HG03565 (cell line): ENCODE measurements around the gene HFE.
"Not testable (repeated sequence)": the region's sequence is repeated elsewhere in the genome, so short reads cannot be mapped to it uniquely, and the experiment has no call there.

Experiments
- ATAC-seq: cut with Tn5 transposase; IDR thresholded peaks from one replicate; pipeline ENCODE4 v1.9.1; 2021; ENCODE audit warnings: mild to moderate bottlenecking, moderate library complexity; ENCODE audit not compliant: unreplicated experiment

Gene HFE

DNA sequence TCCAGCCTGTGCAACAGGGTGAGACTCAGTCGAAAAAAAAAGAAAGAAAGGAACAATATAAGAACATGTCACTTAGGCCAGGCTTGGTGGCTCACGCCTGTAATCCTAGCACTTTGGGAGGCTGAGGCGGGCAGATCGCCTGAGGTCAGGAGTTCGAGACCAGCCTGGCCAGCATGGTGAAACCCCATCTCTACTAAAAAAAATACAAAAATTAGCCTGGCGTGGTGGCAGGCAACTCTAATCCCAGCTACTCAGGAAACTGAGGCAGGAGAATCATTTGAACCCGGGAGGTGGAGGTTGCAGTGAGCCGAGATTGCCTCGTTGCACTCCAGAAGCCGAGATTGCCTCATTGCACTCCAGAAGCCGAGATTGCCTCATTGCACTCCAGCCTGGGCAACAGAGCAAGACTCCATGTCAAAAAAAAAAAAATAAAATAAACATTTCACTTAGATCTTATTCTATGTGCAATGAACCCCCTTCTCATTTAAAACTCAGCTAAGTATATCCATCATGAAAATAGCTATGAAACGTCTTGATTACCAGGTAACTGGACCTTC lies 28.7 kb upstream of the HFE start:
- ATAC-seq: not testable (repeated sequence)

DNA sequence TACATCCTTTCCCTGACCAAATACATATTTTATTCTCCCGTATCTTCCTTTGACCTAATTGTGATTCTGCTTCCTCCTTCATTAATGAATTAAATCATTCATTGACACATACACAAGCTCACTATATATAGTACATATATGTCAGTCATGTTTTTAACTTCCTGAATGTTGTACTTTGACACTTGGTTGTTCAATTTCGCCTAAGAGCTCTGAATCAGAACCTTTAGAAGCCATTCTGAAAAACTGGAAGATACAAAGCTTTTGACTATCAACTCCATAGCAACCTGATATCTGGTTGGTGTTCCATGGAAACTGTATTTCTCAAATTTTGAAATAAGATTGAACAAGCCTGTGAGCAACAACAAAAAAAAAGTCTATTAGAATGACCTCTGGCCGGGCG lies 27.3 kb upstream of the HFE start:
- ATAC-seq: no peak

DNA sequence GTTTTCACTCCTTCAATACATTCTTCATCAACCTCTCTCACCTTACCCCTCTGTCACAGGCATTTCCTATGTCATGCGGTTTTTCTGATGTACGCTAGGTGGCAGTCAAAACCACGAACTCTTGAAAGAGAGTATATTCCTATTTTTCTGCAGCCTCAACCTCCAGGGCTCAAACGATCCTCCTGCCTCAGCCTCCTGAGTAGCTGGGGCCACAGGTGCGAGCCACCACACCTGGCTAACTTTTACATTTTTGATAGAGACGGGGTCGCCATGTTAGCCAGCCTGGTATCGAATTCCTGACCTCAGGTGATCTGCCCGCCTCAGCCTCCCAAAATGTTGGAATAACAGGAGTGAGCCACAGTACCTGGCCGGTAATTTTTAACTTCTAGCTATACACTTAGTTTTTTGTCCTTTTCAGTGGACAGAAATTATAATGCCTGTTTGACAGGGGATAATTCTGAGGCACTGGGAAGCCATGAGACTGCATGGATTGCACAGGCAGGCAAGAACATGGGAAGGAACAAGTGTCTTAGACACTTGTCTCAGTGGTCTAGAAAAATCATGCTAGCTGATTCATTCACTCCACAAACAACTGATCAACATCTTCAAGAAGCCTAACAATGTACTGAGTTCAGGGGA lies 22.5 kb upstream of the HFE start:
- ATAC-seq: no peak

DNA sequence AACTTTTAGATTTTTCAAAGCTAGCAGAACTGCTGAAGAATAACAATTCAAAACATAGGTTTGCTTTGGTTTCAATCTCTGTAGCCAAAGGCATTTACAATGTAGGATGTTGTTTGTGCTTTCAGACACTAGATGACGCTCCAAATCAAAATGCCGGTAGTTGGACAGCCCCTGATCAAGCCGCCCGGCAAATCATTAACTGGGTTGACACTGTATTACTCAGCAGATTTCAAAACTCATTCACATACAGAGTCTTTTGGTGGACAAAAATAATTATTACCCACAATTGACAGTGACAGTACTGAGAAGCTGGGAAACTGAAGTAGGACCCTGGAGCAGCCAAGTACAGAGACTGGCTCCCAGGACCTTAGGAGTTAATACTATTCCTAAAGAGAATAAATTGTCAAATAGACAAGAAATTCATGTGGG lies 21.3 kb upstream of the HFE start:
- peak; percentile 61 for ATAC-seq

DNA sequence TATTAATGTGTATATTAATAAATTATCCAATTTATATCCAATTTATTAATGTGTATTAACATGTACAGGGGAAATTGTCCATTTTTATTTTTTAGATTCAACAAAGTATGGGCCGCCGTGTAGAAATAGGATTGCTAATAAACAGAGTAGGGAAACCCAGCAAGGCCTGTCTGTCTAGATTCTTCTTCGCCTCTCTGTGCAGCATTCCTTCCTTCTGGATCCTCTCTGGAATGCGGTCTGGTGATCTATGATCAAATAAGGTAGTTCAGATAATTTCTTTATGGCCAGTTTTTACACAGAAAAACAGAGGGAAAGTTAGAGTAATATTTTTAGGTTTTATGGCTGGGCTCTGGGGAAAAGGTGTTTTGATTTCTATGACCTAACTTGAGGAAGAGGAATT lies 19.9 kb upstream of the HFE start:
- no peak for ATAC-seq

DNA sequence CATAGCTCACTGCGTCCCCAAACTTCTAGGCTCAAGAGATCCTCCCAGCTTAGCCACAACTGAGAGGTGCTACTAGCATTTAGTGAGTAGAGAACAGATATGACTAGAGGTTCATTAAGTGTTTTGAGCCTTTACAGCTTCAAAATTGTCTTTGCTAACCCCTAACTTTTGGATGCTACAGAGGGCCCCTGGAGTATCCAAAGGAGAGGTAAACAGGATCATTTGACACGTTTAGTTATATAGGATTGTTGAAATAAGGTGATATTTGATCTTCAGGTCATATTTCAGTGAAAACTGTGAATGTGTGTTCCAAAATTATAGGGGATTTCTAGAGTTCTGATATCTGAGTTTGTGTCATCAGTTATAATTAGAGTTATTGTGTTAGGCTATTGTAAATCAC lies 19.2 kb upstream of the HFE start:
- ATAC-seq: no peak

DNA sequence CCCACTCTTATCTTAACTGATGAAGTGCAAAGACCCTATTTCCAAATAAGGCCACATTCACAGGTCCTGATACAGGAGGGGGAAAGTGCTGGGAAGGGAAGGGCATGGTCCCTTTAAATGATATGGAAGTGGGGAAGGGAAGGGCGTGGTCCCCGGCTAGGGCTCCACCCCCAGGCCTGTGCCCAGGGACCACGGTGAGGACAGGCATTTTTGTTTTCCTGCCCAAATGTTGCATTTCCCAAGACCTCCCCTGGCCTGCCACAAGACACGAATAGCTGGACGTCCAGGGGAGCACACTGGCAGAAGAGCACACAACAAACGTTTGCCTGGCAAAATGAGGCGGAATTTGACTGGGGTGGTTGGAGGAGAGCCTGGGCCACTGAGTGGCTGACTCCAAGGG lies 16.1 kb upstream of the HFE start:
- no peak for ATAC-seq

DNA sequence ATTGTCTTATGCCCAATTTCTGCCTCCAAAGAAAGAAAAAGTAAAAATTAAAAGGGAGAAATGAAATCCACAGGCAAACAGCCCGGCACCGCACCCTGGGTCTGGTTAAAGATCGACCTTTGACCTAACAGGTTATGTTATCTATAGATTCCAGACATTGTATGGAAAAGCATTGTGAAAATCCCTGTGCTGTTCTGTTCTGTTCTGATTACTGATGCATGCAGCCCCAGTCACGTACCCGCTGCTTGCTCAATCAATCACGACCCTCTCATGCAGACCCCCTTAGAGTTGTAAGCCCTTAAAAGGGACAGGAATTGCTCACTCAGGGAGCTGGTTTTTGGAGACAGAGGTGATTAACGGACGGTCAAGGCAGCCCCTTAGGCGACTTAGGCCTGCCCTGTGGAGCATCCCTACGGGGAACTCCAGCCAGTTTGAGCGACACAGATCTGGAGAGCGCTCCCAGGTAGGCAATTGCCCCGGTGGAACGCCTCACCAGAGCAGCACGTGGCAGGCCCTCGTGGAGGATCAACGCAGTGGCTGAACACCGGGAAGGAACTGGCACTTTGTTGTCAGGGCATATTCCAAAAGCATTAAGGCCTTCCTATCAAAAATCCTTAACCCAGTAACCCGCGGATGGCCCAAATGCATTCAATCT lies 12.0 kb upstream of the HFE start:
- no peak for ATAC-seq

DNA sequence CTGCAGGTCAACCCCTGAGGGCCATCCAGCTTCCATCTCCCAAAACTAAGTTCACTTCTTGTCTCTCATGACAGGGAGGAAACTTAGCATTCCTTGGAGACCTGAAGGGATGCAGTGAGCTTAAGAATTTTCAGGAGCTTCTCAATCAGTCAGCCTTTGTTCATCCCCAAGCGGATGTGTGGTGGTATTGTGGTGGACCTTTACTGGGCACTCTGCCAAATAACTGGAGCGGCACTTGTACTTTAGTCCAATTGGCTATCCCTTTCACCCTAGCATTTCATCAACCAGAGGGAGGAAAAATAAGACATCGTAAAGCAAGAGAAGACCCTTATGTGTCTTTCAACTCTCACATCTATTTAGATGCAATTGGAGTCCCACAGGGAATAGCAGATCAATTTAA lies 9.2 kb upstream of the HFE start:
- not testable (repeated sequence) for ATAC-seq

DNA sequence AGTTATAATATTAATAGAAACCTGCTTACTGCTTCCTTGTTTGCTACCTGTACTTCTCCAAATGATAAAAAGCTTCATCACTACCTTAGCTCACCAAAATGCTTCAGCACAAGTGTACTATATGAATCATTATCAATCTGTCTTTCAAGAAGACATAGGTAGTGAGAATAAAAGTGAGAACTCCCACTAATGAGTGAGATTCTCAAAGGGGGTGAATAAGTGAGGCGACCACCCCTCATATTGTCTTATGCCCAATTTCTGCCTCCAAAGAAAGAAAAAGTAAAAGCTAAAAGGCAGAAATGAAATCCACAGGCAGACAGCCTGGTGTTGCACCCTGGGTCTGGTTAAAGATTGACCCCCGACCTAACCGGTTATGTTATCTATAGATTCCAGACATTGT lies 6.1 kb upstream of the HFE start:
- not testable (repeated sequence) for ATAC-seq

DNA sequence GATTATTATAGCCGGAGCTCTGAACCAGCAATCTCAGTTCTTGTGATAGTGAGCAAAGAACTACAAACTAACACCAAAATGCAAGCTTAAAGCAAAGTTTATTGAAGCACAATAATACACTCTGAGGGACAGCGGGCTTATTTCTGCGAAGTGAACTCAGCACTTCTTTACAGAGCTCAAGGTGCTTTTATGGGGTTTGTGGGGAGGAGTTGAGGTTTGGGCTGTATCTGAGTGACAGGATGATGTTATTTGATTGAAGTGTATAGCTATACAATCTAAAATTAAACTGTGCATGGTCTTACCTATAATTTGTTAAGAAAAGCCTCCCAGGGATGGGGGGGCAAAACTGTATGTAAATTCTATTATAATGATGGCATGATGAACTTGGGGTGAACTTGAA lies 1.0 kb upstream of the HFE start:
- no peak for ATAC-seq

DNA sequence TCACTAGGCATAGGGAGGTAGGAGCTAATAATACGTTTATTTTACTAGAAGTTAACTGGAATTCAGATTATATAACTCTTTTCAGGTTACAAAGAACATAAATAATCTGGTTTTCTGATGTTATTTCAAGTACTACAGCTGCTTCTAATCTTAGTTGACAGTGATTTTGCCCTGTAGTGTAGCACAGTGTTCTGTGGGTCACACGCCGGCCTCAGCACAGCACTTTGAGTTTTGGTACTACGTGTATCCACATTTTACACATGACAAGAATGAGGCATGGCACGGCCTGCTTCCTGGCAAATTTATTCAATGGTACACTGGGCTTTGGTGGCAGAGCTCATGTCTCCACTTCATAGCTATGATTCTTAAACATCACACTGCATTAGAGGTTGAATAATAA lies 1.1 kb downstream of the HFE start:
- no peak for ATAC-seq

DNA sequence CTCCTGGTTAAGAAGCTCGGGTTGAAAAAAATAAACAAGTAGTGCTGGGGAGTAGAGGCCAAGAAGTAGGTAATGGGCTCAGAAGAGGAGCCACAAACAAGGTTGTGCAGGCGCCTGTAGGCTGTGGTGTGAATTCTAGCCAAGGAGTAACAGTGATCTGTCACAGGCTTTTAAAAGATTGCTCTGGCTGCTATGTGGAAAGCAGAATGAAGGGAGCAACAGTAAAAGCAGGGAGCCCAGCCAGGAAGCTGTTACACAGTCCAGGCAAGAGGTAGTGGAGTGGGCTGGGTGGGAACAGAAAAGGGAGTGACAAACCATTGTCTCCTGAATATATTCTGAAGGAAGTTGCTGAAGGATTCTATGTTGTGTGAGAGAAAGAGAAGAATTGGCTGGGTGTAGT lies 2.0 kb downstream of the HFE start:
- no peak for ATAC-seq

DNA sequence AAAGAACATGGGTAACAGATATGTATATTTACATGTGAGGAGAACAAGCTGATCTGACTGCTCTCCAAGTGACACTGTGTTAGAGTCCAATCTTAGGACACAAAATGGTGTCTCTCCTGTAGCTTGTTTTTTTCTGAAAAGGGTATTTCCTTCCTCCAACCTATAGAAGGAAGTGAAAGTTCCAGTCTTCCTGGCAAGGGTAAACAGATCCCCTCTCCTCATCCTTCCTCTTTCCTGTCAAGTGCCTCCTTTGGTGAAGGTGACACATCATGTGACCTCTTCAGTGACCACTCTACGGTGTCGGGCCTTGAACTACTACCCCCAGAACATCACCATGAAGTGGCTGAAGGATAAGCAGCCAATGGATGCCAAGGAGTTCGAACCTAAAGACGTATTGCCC lies 5.2 kb downstream of the HFE start:
- no peak for ATAC-seq

DNA sequence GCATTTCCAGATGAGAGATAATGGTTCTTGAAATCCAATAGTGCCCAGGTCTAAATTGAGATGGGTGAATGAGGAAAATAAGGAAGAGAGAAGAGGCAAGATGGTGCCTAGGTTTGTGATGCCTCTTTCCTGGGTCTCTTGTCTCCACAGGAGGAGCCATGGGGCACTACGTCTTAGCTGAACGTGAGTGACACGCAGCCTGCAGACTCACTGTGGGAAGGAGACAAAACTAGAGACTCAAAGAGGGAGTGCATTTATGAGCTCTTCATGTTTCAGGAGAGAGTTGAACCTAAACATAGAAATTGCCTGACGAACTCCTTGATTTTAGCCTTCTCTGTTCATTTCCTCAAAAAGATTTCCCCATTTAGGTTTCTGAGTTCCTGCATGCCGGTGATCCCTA lies 6.8 kb downstream of the HFE start:
- ATAC-seq: no peak

DNA sequence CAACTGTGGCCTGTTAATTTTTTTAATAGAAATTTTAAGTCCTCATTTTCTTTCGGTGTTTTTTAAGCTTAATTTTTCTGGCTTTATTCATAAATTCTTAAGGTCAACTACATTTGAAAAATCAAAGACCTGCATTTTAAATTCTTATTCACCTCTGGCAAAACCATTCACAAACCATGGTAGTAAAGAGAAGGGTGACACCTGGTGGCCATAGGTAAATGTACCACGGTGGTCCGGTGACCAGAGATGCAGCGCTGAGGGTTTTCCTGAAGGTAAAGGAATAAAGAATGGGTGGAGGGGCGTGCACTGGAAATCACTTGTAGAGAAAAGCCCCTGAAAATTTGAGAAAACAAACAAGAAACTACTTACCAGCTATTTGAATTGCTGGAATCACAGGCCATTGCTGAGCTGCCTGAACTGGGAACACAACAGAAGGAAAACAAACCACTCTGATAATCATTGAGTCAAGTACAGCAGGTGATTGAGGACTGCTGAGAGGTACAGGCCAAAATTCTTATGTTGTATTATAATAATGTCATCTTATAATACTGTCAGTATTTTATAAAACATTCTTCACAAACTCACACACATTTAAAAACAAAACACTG lies 10.1 kb downstream of the HFE start:
- ATAC-seq: no peak

DNA sequence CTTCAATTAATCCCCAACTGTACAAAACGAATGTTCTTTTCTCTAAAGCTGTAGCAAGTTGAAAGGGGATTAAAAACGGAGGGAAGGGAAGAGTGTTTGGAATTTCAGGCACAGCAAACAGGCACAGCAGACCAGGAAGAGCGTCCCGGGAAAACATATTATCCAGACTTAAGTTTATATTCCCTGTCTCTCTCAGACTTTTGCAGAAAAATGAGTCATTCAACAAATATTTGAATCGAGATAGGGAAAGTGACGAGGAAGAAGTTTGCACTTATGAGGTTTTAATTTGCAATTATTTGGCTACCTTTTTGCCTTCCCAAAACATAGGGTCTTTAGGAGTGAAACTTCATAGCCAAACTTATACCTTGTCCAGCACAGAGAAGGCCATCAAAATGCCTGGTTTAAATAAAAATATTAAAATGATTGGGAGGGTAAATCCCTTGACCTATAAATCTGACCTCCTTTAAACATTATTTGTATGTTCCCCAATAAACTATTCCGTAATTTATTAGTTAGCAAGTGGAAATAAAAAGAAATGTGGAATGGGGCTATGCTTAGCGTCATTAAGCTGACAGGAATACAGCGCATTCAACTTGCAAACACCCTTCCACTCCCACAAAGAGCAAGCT lies 16.0 kb downstream of the HFE start:
- ATAC-seq: peak; percentile 76

DNA sequence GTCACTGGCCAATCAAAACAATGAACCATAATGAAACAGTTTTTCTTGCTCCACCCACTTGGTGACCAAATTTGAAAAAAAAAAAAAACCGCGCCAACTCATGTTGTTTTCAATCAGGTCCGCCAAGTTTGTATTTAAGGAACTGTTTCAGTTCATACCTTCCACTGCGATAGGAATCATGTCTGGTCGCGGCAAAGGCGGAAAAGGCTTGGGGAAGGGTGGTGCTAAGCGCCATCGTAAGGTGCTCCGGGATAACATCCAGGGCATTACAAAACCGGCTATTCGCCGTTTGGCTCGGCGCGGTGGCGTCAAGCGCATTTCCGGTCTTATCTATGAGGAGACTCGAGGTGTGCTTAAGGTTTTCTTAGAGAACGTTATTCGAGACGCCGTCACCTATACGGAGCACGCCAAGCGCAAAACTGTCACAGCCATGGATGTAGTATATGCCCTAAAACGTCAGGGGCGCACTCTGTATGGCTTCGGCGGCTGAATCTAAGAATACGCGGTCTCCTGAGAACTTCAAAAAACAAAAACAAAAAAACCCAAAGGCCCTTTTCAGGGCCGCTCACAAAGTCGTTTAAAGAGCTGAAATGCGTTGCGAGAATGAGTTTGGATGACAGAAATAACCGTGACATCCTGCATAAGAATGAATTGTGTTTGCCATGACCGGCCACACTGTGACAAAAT lies 16.7 kb downstream of the HFE start:
- peak; percentile 77 for ATAC-seq

DNA sequence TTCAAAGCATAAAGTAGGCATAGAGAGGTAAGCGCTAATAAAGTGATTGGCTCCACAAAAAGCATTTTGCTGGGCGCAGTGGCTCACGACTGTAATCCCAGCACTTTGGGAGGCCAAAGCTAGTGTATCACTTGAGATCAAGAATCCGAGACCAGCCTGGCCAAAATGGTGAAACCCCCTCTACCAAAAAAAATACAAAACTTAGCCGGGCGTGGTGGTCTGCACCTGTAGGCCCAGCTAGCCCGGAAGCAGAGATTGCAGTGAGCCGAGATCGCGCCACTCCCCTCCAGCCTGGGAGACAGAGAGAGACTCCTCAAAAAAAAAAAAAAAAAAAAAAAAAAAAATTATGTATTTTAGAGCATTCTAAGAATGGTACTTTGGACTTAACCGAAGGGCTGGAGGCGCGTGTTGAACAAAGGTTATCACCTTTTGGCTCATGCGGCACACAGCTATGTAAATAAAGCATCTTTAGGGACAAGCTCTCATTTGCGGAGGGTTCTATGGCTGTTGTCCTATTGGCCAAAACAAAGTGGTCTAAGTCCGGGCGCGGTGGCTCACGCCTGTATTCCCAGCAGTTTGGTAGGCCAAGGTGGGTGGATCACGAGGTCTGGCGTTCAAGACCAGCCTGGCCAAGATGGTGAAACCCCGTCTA lies 17.4 kb downstream of the HFE start:
- no peak for ATAC-seq

DNA sequence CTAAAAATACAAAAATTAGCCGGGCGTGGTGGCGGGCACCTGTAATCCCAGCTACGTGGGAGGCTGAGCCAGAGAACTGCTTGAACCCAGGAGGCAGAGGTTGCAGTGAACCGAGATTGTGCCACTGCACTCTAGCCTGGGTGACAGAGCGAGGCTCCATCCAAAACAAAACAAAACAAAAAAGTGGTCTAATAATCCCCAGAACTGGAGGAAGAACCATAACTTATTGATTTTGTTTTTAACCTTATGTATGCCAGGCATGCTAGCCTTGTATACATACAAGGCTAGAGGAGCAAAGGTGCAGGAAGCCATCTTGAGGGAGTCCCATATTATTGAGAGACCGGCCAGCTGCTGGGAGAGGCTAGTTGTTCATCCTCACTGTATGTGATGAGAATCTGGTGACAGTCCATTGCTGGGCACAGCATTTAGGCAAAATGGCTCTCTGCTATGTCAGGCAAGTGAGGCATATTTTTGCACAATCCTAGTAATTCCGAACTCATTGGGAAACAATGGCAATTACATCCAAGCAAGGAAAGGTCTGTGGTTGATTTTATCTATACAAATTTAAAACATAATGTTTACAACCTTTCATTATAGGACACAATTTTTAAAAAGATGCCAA lies 18.0 kb downstream of the HFE start:
- no peak for ATAC-seq
